SK-N-SH treated with all-trans-retinoic acid at 6 μM for 48 hours (cell line): Measurements from ENCODE around the gene NDUFB10.

Experiments used
- ATAC-seq: fragments of 200-7000 bp; cut with Tn5 transposase; 3 replicates; pipeline ENCODE4 v1.9.1; 2020; ENCODE audit warnings: mild to moderate bottlenecking, moderate library complexity
- CREB5 ChIP-seq: fragments of 250-450 bp; sonication (Bioruptor Pico); IDR thresholded peaks from 2 replicates; pipeline ENCODE4 v1.5.1; 2020; ENCODE audit warnings: low read depth, mild to moderate bottlenecking, moderate library complexity
- CSDC2 ChIP-seq: fragments of 250-450 bp; sonication (Bioruptor Pico); IDR thresholded peaks from 2 replicates; pipeline ENCODE4 v1.5.0; 2020; ENCODE audit warnings: mild to moderate bottlenecking, moderate library complexity
- ESRRG ChIP-seq: fragments of 250-450 bp; sonication (Bioruptor Pico); IDR thresholded peaks from 2 replicates; pipeline ENCODE4 v1.6.1; 2021; ENCODE audit warnings: mild to moderate bottlenecking
- GLIS3 ChIP-seq: fragments of 250-450 bp; sonication (Bioruptor Pico); IDR thresholded peaks from 2 replicates; pipeline ENCODE4 v1.5.0; 2020; ENCODE audit warnings: mild to moderate bottlenecking, moderate library complexity
- ISL1 ChIP-seq: fragments of 250-450 bp; sonication (Bioruptor Pico); IDR thresholded peaks from 2 replicates; pipeline ENCODE4 v2.1.2; 2022; ENCODE audit warnings: mild to moderate bottlenecking, moderate library complexity
- OSR1 ChIP-seq: fragments of 250-450 bp; sonication (Bioruptor Pico); IDR thresholded peaks from 2 replicates; pipeline ENCODE4 v1.8.0; 2022; ENCODE audit warnings: moderate library complexity, mild to moderate bottlenecking, inconsistent platforms
- PATZ1 ChIP-seq: fragments of 250-450 bp; sonication (Bioruptor Pico); IDR thresholded peaks from 2 replicates; pipeline ENCODE4 v1.8.0; 2020; ENCODE audit warnings: mild to moderate bottlenecking, moderate library complexity, borderline replicate concordance
- POU6F1 ChIP-seq: fragments of 250-450 bp; sonication (Bioruptor Pico); IDR thresholded peaks from 2 replicates; pipeline ENCODE4 v1.8.0; 2021; ENCODE audit warnings: low read depth, mild to moderate bottlenecking, moderate library complexity, borderline replicate concordance
- PPARA ChIP-seq: fragments of 250-450 bp; sonication (Bioruptor Pico); IDR thresholded peaks from 2 replicates; pipeline ENCODE4 v1.5.0; 2020; ENCODE audit warnings: mild to moderate bottlenecking, borderline replicate concordance
- RARB ChIP-seq: fragments of 250-450 bp; sonication (Bioruptor Pico); IDR thresholded peaks from 2 replicates; pipeline ENCODE4 v1.8.0; 2021; ENCODE audit warnings: mild to moderate bottlenecking, moderate library complexity
- SNAI2 ChIP-seq: fragments of 250-450 bp; sonication (Bioruptor Pico); IDR thresholded peaks from 2 replicates; pipeline ENCODE4 v1.5.0; 2020; ENCODE audit warnings: mild to moderate bottlenecking, moderate library complexity
- TCF4 ChIP-seq: fragments of 250-450 bp; sonication (Bioruptor Pico); IDR thresholded peaks from 2 replicates; pipeline ENCODE4 v1.8.0; 2021; ENCODE audit warnings: mild to moderate bottlenecking, moderate library complexity, borderline replicate concordance
- TOX ChIP-seq: fragments of 250-450 bp; sonication (Bioruptor Pico); IDR thresholded peaks from 2 replicates; pipeline ENCODE4 v1.8.0; 2021; ENCODE audit warnings: mild to moderate bottlenecking, moderate library complexity, borderline replicate concordance
- TSHZ2 ChIP-seq: fragments of 250-450 bp; sonication (Bioruptor Pico); IDR thresholded peaks from 2 replicates; pipeline ENCODE4 v1.5.0; 2020; ENCODE audit warnings: mild to moderate bottlenecking, moderate library complexity
- ZC3H10 ChIP-seq: fragments of 250-450 bp; sonication (Bioruptor Pico); IDR thresholded peaks from 2 replicates; pipeline ENCODE4 v1.5.1; 2021; ENCODE audit warnings: mild to moderate bottlenecking, moderate library complexity
- ZFP3 ChIP-seq: fragments of 250-450 bp; sonication (Bioruptor Pico); IDR thresholded peaks from 2 replicates; pipeline ENCODE4 v1.5.0; 2020; ENCODE audit warnings: mild to moderate bottlenecking, moderate library complexity
- ZFP30 ChIP-seq: fragments of 450-650 bp; formaldehyde crosslinking; IDR thresholded peaks from 2 replicates; pipeline ENCODE4 v1.5.0; 2022; ENCODE audit warnings: mild to moderate bottlenecking, moderate library complexity
- ZNF565 ChIP-seq: fragments of 450-650 bp; formaldehyde crosslinking; conservative IDR thresholded peaks from 2 replicates; pipeline ENCODE4 v1.5.0; 2020; ENCODE audit warnings: low read depth, mild to moderate bottlenecking, moderate library complexity
- ZNF8 ChIP-seq: fragments of 450-650 bp; formaldehyde crosslinking; IDR thresholded peaks from 2 replicates; pipeline ENCODE4 v1.5.0; 2020; ENCODE audit warnings: mild to moderate bottlenecking, moderate library complexity

Gene NDUFB10

GRCh38 chr16:1958715-1959268 is 546 bp upstream of the NDUFB10 start:
- TF ChIP-seq ESRRG (no peak), PPARA (no peak), CREB5 (CRISPR knock-in tag) (no peak), OSR1 (CRISPR knock-in tag) (no peak), ZNF8 (CRISPR knock-in tag) (no peak), TSHZ2 (CRISPR knock-in tag) (no peak), ZFP30 (CRISPR knock-in tag) (no peak), ZFP3 (CRISPR knock-in tag) (no peak), PATZ1 (no peak), TOX (CRISPR knock-in tag) (no peak), RARB (CRISPR knock-in tag) (no peak)
- TF ChIP-seq, all 23 proteins: peak for 0
- no peak for ATAC-seq

- no peak for TF ChIP-seq CSDC2 (CRISPR knock-in tag)
- TF ChIP-seq RARB (CRISPR knock-in tag), result no peak
- no peak for TF ChIP-seq PPARA
- 0 out of 2 replicates have a peak, but pooled peaks have one; percentile 47 for TF ChIP-seq CREB5 (CRISPR knock-in tag)
- TF ChIP-seq ZNF8 (CRISPR knock-in tag), result no peak
- 0 out of 2 replicates have a peak, but pooled peaks have one; percentile 22 for TF ChIP-seq ZFP30 (CRISPR knock-in tag)
- TF ChIP-seq PATZ1, result peak; percentile 52; the same call in 1 of the 2 replicates
- peak; percentile 13 for TF ChIP-seq GLIS3 (CRISPR knock-in tag)
- TF ChIP-seq SNAI2, result no peak
- no peak for TF ChIP-seq TCF4
- no peak for TF ChIP-seq TOX (CRISPR knock-in tag)
- no peak for TF ChIP-seq ISL1 (CRISPR knock-in tag)
- no peak for TF ChIP-seq ZNF565
- no peak for TF ChIP-seq POU6F1
- TF ChIP-seq ESRRG, result peak; percentile 83; the same call in 1 of the 2 replicates
- no peak for TF ChIP-seq ZC3H10
- TF ChIP-seq, all 23 proteins: peak for 5
- peak; percentile 33 for ATAC-seq
Observed at GRCh38 chr16:1960665-1961630, 1.6 kb downstream of the NDUFB10 start.
